ENCODE data around the gene PWWP2B.

Gene PWWP2B

GRCh38 chr10:132422903-132423825 is 26.2 kb downstream of the PWWP2B start:
- peak overlapping the region; percentile 65 for H3K4me3 ChIP-seq (ENCODE audit: low read length)
- TF ChIP-seq EZH2phosphoT487 (IDR thresholded peaks at IDR 0.05; ENCODE audit: borderline replicate concordance, low read length): no peak
- TF ChIP-seq CTCF (IDR thresholded peaks at IDR 0.05; ENCODE audit: low read depth, low read length, poor library complexity, severe bottlenecking): no peak
- no peaks in the 10 kb centered on the region for H4K20me1 ChIP-seq (ENCODE audit: control insufficient read depth, insufficient read depth, low read depth, low read length)
- H3K79me2 ChIP-seq (ENCODE audit: control insufficient read depth, low read length): no peaks in the 10 kb centered on the region
- H3K4me2 ChIP-seq (ENCODE audit: low read length): peak overlapping the region; percentile 91
- no peaks in the 10 kb centered on the region; the same call in 1 of the 2 replicates for H3K9me3 ChIP-seq (ENCODE audit: control insufficient read depth, insufficient read depth, low read length)
- no peaks in the 10 kb centered on the region for H3K27me3 ChIP-seq (ENCODE audit: control insufficient read depth, low read length)
- peaks cover 57% of the 10 kb centered on the region for H3K4me1 ChIP-seq (ENCODE audit: control insufficient read depth, low read length)
- peaks cover 28% of the 10 kb centered on the region for H3F3A ChIP-seq (ENCODE audit: control insufficient read depth, insufficient read depth)
- H3K27ac ChIP-seq (ENCODE audit: low read depth, low read length): peak overlapping the region; percentile 94
- H3K36me3 ChIP-seq (ENCODE audit: control insufficient read depth, low read length): no peaks in the 10 kb centered on the region
- H3K9me2 ChIP-seq (replicated peaks; ENCODE audit: control insufficient read depth, low read length): no peaks in the 10 kb centered on the region

DNA sequence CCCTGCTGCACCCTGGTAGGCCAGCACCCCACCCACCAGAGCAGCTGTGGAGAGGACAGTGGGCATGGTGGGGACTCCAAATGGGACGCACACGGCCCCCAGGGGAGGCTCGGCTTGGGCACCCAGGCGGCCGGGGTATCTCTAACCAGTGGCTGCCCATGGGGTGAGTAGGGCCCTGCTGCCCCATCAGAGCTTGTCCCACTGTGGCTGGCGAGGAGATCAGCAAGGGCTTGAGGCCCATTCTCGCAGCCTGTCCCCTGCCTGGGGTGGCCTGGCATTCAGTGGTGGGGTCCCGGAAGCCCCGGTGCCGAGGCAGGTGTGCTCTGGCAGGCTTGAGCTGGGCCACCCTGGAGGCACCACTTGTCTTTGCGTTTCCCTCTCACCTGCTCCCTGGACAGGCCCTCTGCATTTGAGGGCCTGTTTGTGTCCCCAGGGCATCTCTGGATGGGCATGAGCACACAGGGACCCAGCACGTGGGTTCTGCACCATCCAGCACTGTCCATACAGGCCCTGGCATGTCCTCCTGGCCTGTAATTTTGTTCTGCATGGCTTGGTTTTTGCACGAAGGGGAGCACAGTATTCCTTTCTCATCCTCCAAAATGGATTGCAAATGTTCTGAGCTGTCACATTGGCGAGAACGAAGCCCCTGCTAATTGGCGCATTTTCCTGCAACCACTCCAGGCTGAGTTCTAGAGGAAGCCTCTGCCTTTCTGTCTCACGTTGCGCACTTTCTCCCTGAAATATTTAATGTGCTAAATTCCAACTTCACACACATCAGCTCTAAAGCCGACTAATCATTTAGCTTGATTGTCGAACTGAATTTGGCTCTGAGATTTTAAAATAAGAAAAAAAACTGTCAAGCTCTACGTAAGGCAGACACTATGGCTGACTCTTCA is 27.2 kb downstream of the PWWP2B start:
- Histone ChIP-seq H3K4me1 (ENCODE audit: control insufficient read depth, low read length) (peaks cover 47% of the 10 kb centered on the region), H3F3A (ENCODE audit: control insufficient read depth, insufficient read depth) (peaks cover 28% of the 10 kb centered on the region), H3K79me2 (ENCODE audit: control insufficient read depth, low read length) (no peaks in the 10 kb centered on the region), H3K9me3 (ENCODE audit: control insufficient read depth, insufficient read depth, low read length) (no peaks in the 10 kb centered on the region; the same call in 1 of the 2 replicates), H3K27me3 (ENCODE audit: control insufficient read depth, low read length) (no peaks in the 10 kb centered on the region), H3K9me2 (replicated peaks; ENCODE audit: control insufficient read depth, low read length) (no peaks in the 10 kb centered on the region), H3K4me2 (ENCODE audit: low read length) (peak overlapping the region; percentile 91; the same call in 1 of the 2 replicates), H3K4me3 (ENCODE audit: low read length) (no peak overlapping the region), H3K27ac (ENCODE audit: low read depth, low read length) (no peak overlapping the region), H4K20me1 (ENCODE audit: control insufficient read depth, insufficient read depth, low read depth, low read length) (no peaks in the 10 kb centered on the region), H3K36me3 (ENCODE audit: control insufficient read depth, low read length) (no peaks in the 10 kb centered on the region)
- TF ChIP-seq EZH2phosphoT487 (IDR thresholded peaks at IDR 0.05; ENCODE audit: borderline replicate concordance, low read length) (no peak), CTCF (IDR thresholded peaks at IDR 0.05; ENCODE audit: low read depth, low read length, poor library complexity, severe bottlenecking) (no peak)

GRCh38 chr10:132425029-132425756 is 28.2 kb downstream of the PWWP2B start:
- no peak overlapping the region for H3K4me2 ChIP-seq (ENCODE audit: low read length)
- H4K20me1 ChIP-seq (ENCODE audit: control insufficient read depth, insufficient read depth, low read depth, low read length): no peaks in the 10 kb centered on the region
- no peaks in the 10 kb centered on the region for H3K79me2 ChIP-seq (ENCODE audit: control insufficient read depth, low read length)
- no peak overlapping the region for H3K4me3 ChIP-seq (ENCODE audit: low read length)
- no peaks in the 10 kb centered on the region; the same call in 1 of the 2 replicates for H3K9me3 ChIP-seq (ENCODE audit: control insufficient read depth, insufficient read depth, low read length)
- H3K36me3 ChIP-seq (ENCODE audit: control insufficient read depth, low read length): no peaks in the 10 kb centered on the region
- peaks cover 25% of the 10 kb centered on the region for H3F3A ChIP-seq (ENCODE audit: control insufficient read depth, insufficient read depth)
- H3K9me2 ChIP-seq (replicated peaks; ENCODE audit: control insufficient read depth, low read length): no peaks in the 10 kb centered on the region
- H3K4me1 ChIP-seq (ENCODE audit: control insufficient read depth, low read length): peaks cover 48% of the 10 kb centered on the region
- H3K27ac ChIP-seq (ENCODE audit: low read depth, low read length): no peak overlapping the region
- TF ChIP-seq CTCF (IDR thresholded peaks at IDR 0.05; ENCODE audit: low read depth, low read length, poor library complexity, severe bottlenecking) (no peak), EZH2phosphoT487 (IDR thresholded peaks at IDR 0.05; ENCODE audit: borderline replicate concordance, low read length) (no peak)
- H3K27me3 ChIP-seq (ENCODE audit: control insufficient read depth, low read length): no peaks in the 10 kb centered on the region
